Stimulated activated CD4-positive, alpha-beta T cell treated with anti-CD3 and anti-CD28 coated beads, Interleukin-1b, Interleukin-23, amount 100 ng/mL, for 1 hour (primary cell): ENCODE measurements around the gene TAC4.

Experiments used
- DNase-seq, 2 donors: peaks; one replicate each; pipeline ENCODE4 v3.0.0-alpha.2; 2020; ENCODE audit warnings: low read depth in 2 of 2

TAC4 gene

GRCh38 chr17:49873466-49873865, 25.6 kb upstream of the TAC4 start:
- DNase-seq = no peak

DNA sequence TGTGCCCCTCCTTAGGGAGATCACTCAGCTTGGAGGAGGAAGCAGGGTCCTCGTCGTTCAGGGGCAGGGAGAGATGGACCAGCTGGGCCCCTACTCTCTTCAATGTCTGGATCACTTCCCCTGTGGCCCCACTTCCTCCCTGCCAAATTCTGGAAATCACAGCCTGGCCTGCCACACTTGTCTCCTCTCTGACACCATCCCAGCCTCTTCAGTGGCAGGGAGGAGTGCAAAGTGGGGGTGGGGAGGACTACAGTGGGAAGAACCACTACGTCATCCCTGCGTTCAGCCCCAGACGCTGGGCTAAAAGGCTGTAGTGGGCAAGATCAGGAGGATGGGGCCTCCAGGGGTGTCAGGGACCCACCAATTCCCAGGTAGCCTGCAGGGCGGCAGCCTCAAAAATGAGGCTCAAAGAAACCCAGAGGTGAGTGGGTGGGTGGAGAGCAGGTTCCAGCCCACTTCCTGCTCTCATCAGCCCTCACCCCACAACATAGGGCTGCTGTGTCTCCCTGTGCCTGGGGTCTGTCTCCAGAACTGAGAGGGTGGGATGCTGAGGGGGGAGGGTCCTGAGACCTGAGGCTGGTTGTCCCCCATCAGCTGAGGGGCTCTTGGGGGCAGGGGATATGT, 25.0 kb upstream of the TAC4 start:
- no peak for DNase-seq

GRCh38 chr17:49871211-49871610, 23.3 kb upstream of the TAC4 start:
- no peak for DNase-seq

DNA sequence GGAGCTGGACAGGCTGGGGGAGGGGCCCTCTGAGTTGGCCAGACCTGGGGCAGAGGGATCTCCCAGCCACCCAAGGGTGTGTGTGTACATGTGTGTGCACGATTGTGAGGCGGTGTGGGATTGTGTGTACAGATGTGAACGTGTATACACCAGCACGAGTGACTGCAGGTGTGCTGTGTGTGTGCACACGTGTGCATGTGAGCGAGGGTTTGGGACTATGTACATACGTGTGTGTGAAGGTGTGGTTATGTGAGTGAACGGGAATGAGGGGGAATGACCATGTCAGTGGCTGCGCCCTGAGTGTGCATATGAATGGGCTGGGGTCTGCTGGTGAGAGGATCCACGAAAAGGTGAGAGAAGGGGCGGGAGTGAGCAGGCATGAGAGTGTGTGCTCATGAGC, 22.4 kb upstream of the TAC4 start:
- no peak for DNase-seq

GRCh38 chr17:49869038-49869374, 21.1 kb upstream of the TAC4 start:
- no peak for DNase-seq

DNA sequence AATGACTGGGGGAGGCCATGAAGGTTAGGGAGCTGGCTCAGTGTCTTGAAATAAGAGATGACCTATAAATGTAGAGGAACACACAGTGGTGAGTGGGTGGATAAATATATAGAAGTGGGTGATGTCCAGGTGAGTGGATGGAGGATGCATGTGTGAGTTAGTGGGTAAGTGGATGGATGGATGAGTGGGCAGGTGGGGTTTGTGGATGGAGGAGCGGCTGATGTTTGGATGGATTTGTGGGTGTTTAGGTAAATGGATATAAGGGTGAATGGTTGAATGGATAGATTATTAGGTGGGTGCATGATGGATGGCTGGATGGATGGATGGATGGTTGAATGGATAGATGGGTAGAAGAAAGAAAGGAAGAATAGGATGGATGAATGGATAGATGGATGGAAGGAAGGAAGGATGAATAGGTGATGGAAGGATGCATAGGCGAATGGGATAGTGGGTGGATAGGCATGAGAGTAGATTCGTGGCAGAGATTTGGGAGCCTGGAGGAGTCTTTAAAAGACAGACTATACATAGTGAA, 19.1 kb upstream of the TAC4 start:
- no peak for DNase-seq

DNA sequence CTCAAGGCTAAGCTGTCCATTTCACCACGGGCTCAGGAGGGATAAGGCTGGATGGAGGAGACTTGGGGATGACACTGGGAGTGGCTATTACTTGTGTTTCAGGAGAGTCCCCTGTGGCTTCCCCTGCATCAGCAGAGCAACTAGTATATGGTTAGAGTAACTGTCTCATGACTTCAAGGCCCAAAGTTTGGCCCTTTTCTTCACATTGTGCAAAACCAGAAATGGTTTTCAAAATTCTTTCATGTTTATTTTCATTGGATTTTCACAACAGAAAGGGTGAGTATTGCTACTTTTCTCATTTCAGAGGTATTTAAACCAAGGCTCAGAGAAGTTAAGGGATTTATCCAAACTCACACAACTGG, 18.1 kb upstream of the TAC4 start:
- no peak for DNase-seq

GRCh38 chr17:49862781-49863331, 15.0 kb upstream of the TAC4 start:
- no peak for DNase-seq

DNA sequence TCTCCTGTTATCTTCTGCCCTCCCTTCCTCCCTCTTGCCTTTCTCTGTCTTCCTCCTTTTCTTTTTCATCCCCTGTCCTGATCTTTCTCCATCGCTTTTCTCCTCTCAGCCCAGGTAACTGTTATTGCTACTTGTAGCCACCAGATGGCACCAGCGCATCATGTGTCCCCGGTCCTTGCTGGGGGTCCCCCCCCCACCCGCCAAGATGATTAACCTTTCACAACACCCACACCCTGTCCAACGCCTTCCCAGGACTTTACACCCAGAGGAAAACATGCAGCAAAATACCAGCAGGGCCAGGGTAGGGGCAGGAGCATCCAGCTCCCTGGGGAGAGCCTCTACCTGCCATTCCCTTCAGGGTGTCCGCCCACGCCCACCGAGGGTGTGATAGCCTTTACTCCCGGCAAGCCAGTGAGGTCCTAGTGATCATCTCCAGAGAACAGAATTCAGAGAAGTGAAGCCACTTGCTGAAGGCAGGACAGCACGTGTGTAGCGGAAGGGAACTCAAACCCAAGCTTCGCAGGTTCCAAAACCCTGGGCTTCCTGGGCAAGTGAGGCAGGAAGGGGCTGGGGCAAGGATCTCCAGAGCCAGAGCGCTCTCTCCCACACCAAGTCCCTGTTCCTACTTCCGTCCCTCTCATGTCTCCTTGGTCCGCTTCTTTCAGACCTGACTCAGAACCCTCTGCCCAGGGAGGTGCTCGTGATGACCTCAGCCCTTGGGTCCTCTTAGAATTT, 13.4 kb upstream of the TAC4 start:
- DNase-seq = peak; percentile 21 to 47

GRCh38 chr17:49859991-49860953, 12.4 kb upstream of the TAC4 start:
- DNase-seq = no peak

DNA sequence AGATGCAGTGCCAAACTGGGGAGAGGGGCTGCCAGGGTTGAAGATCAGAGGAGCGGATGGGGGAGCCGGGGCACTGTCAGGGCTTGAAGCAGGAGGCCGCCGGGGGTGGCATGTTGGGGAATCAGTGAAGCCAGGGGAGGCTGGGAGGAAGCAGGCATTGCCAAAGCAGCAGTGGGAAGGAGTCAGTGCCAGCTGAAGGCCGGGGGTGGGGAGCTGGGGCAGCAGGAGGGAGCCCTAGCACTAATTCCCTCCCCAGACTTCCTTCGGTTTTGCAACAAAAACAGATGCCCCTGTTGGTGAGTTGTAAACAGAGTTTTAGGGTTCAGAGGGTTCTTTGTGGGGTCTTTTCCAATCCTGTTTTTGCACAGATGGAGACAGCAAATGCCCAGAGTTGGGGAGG, 10.9 kb upstream of the TAC4 start:
- DNase-seq = no peak

GRCh38 chr17:49854126-49854525, 6.3 kb upstream of the TAC4 start:
- DNase-seq = no peak

- no peak for DNase-seq
Observed at GRCh38 chr17:49853470-49854015, 5.7 kb upstream of the TAC4 start.

GRCh38 chr17:49851387-49852291, 3.8 kb upstream of the TAC4 start:
- DNase-seq = peak; percentile 22 to 49

DNA sequence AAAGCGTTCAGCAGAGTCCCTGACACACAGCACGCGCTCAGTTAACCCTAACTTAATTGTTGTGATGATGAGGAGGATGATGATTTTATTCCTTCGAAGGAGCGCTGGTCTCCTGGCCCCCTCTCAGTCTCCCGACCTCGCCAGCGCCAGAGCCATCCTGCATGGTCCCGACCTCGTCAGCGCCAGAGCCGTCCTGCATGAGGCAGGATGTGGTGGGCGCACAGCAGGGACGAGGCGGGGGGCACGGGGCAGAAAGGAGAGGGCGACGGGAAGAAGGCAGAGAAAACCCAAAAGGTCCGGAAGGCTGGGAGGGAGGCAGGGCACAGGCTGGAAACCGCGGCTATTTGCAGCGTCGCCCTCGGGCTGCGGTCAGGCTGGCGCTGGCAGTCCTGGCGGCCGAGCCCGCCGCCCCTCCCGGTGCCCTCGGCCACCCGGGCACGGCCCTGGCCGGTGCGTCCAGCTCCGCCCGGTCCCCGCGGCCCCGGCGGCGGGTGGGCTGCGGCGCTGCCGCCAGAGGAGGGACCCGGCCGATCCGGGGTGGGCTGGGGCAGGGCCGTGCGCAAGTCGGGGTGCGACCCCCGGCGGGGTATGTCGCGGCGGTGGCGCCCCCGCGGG, 3.0 kb upstream of the TAC4 start:
- DNase-seq = no peak

DNA sequence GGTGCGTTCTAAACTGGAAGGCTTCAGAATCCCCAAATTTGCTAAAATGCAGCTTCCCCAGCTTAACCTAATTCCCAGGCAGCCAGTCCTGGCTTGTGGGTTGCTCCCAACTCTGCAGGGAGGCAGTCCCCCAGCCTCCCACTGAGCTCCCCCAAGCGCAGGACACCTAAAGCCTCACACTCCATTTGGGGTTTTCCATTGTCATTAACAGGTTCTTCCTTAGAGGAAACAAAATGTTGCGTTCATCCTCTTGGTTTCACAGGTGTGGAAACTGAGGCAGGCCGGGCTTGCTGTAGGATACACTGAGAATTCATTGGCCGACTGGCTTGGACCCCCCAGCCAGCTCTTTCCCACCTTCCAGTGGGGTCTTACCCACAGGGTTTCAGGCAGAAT, 2.3 kb upstream of the TAC4 start:
- DNase-seq = no peak

- DNase-seq = no peak
Observed at GRCh38 chr17:49848739-49849138, 870 bp upstream of the TAC4 start.

DNA sequence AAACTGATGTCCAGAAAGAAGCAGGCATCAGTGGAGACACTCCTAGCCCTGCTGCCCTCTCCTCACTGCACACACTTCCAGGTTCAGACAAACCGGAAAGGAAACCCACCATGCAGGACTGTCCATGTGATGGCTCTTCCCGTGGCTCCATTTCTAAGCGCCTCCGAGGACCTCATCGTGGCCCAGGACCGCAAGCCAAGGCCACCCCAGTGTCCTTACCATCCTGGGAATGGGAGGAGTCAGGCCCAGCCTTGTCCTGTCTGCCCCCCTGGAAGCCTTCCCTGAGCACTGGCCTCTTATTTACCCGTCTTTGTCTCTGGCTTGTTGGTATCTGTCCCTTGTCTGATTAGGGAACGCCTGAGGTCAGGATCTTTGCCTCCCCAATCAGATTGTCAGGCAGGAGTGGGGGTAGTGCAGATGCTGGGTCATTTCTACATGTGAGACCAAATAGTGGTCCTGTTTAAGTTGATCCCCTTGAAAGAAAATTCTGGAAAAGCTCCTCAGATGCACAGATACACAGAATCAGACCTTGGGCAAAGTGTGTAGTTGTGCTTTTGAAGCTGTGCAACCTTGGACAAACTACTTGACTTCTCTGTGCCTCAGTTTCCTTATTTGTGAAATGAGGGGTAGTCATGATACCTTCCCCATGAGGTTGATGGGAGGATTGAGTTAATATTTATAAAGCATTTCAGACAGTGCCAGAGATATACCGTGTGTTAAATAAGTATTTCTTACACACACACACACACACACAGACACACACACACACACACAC, 744 bp downstream of the TAC4 start:
- DNase-seq = no peak

GRCh38 chr17:49845321-49845720, 2.5 kb downstream of the TAC4 start:
- DNase-seq = no peak
